Gastrocnemius medialis (tissue), 4 donors: ENCODE results near the gene SMCO2.

Experiments
- CTCF ChIP-seq, 5 experiments: fragments of 450-650 bp in 3 of 5; fragments of 200-600 bp in 2 of 5; sonication (generic) in 2 of 5; IDR thresholded peaks in 4 of 5; conservative IDR thresholded peaks in 1 of 5; 1 replicate in 4 of 5; 2 replicates in 1 of 5; pipeline ENCODE4 v1.5.1; 2016 to 2019; ENCODE audit warnings: antibody characterized with exemption in 5 of 5, mild to moderate bottlenecking in 3 of 5, moderate library complexity in 3 of 5
- POLR2A ChIP-seq, 2 donors: fragments of 450-650 bp; IDR thresholded peaks; one replicate each; pipeline ENCODE4 v1.6.1; 2017; ENCODE audit warnings: antibody characterized with exemption in 2 of 2, mild to moderate bottlenecking in 2 of 2, moderate library complexity in 2 of 2

- TF ChIP-seq CTCF (IDR thresholded peaks at IDR 0.05 in 4 of 5, conservative IDR thresholded peaks at IDR 0.05 in 1 of 5) (no peak), POLR2A (IDR thresholded peaks at IDR 0.05) (no peak)
Measured at GRCh38 chr12:27400856-27401354, 45.6 kb upstream of the SMCO2 start.
